ENCODE measurements around the gene CYBC1. TPM values are rescaled to one million over a fixed set of nuclear protein-coding genes. Genes with fewer than 3 reads are reported as not detected.

CYBC1 gene
- total and polyA plus RNA-seq, 2 of the 8 experiments (the other 6 are each of a cell fraction or from before 2014, with no cell fraction given), result 74.6 to 81.4 TPM

GRCh38 chr17:82449883-82450356, 632 bp downstream of the CYBC1 start (continued):
- no peak for TF ChIP-seq ATF3 (IDR thresholded peaks at IDR 0.05; ENCODE audit: insufficient read depth, low read depth, low read length)
- TF ChIP-seq GTF2F1 (IDR thresholded peaks at IDR 0.05; ENCODE audit: borderline replicate concordance, low read depth, low read length), result no peak
- no peak for TF ChIP-seq YY1 (IDR thresholded peaks at IDR 0.05; ENCODE audit: low read depth, low read length)
- TF ChIP-seq TCF12 (IDR thresholded peaks at IDR 0.05; ENCODE audit: low read depth, low read length), result no peak
- no peak for TF ChIP-seq PHF8 (conservative IDR thresholded peaks at IDR 0.05; ENCODE audit: low read depth, low read length)

All from H1 (cell line).